Lung (tissue), 12 donors: ENCODE data around the gene BIRC3. TPM values are rescaled to one million over a fixed set of nuclear protein-coding genes. Genes with fewer than 3 reads are reported as not detected.
A peak's percentile ranks its signal among the peaks of the same experiment; 100 is the strongest.

Experiments
- ATAC-seq: fragments of 200-7000 bp; cut with Tn5 transposase; one replicate; pipeline ENCODE4 v1.9.1; 2020; ENCODE audit warnings: moderate number of reproducible peaks; ENCODE audit not compliant: insufficient read depth, low FRiP score
- DNase-seq, 3 donors: peaks; one replicate each; pipeline ENCODE4 v3.0.0-alpha.2; 2013 to 2017
- H3K27ac ChIP-seq, 2 donors: one replicate each; pipeline ENCODE4 v1.5.1; 2013; ENCODE audit warnings: mild to moderate bottlenecking in 2 of 2, moderate library complexity in 2 of 2, control low read depth in 1 of 2, inconsistent platforms in 1 of 2, low read depth in 1 of 2, low read length in 1 of 2
- H3K27me3 ChIP-seq, 3 donors: one replicate each; pipeline ENCODE4 v1.5.1; 2013; ENCODE audit warnings: low read length in 2 of 3; ENCODE audit not compliant: control insufficient read depth in 3 of 3, insufficient read depth in 3 of 3
- H3K36me3 ChIP-seq, 4 donors: one replicate each; pipeline ENCODE4 v1.5.1; 2013; ENCODE audit warnings: low read length in 4 of 4, mild to moderate bottlenecking in 1 of 4, moderate library complexity in 1 of 4; ENCODE audit not compliant: control insufficient read depth in 4 of 4, insufficient read depth in 4 of 4
- H3K4me1 ChIP-seq, 5 donors: one replicate each; pipeline ENCODE4 v1.5.1; 2013; ENCODE audit warnings: low read length in 5 of 5, mild to moderate bottlenecking in 2 of 5, moderate library complexity in 1 of 5; ENCODE audit not compliant: control insufficient read depth in 5 of 5, insufficient read depth in 5 of 5
- H3K4me3 ChIP-seq: one replicate; pipeline ENCODE4 v1.5.1; 2013; ENCODE audit warnings: mild to moderate bottlenecking, control low read depth, moderate library complexity
- H3K9ac ChIP-seq, 2 donors: one replicate each; pipeline ENCODE4 v1.5.1; 2013; ENCODE audit warnings: low read length in 2 of 2, control low read depth in 1 of 2; ENCODE audit not compliant: insufficient read depth in 1 of 2
- H3K9me3 ChIP-seq, 4 donors: one replicate each; pipeline ENCODE4 v1.5.1; 2013; ENCODE audit warnings: low read length in 3 of 4, mild to moderate bottlenecking in 1 of 4, moderate library complexity in 1 of 4; ENCODE audit not compliant: control insufficient read depth in 4 of 4, insufficient read depth in 3 of 4
- WGBS, 2 donors: extraction: QIAGEN DNeasy Blood & Tissue Kit; methylation state at CpG; one replicate each; pipeline ENCODE4 v1.1.7; 2013; 5-methylcytosine and 5-hydroxymethylcytosine counted together
- polyA plus RNA-seq, 2 donors: library from polyadenylated mRNA; stranded (reverse); fragments of 200-250 nt; gene quantifications; one replicate each; pipeline ENCODE4 v1.2.1, GENCODE V29; 2013
- total RNA-seq, 2 donors: library from RNA; depleted of rRNA in 1 of 2; stranded (reverse); fragments of >200 nt in 1 of 2; gene quantifications; one replicate each; pipeline ENCODE4 v1.2.1, GENCODE V29; 2014 to 2021
- TF ChIP-seq, protein P1 (sequence below): IDR thresholded peaks from 2 replicates; pipeline ENCODE4 v1.5.1; 2012; ENCODE audit warnings: mild to moderate bottlenecking; ENCODE audit errors: control extremely low read depth, extremely low read depth
- donor health status: control.
- donor health status: control.
- donor health status: Bipolar disorder and iron deficiency.
- donor health status: healthy.
- donor health status: DM: yes; HTN: yes; CAD: no.

BIRC3 gene
- total and polyA plus RNA-seq, 4 donors: 8.7 to 61.0 (median 32.3) TPM

DNA sequence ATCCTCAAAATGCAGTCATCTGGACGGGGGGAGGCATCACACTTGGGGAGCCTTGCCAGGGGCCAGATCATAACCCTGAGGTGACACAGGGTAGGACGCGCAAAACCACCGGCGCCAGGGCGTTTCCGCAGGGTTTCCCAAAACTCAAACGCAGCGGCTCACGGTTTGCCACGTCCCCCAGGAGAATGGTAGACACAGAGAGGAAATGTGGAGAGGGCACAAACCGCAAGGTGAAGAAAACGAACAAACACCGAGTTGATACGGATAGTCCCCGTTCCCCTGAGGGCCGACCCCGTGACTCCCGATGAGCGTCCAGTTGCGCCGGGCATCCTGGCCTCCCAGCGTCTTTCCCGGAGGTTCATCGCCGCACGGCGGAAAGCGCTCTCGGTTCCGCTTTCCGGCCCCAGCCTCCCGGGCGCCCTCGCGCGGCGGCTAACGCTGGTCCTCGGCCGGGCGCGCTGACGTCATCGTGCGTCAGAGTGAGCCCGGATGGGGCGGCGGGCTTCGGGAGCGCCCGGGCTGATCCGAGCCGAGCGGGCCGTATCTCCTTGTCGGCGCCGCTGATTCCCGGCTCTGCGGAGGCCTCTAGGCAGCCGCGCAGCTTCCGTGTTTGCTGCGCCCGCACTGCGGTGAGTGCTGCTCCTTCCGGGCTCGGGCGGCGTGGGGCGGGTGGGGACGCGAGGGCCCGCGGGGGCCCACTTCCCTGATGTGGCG is 29.6 kb downstream of the BIRC3 start, which contains the start of gene BIRC2:
Gene BIRC2, plus strand, starts transcription at position 467 of the 714 bp plus-strand sequence. CDS start 2,641 bp downstream, outside the sequence.
- WGBS, 2 donors: 0% methylated on average over 59 to 77 of the region's 77 CpGs
- H3K36me3 ChIP-seq: peaks cover 0 to 9% (median 6%) of the 10 kb centered on the region in 4 donors
- no peaks in the 10 kb centered on the region for H3K9me3 ChIP-seq
- ATAC-seq (peak; percentile 96), DNase-seq (peak; percentile 96 to 97 (median 96))
- H3K4me1 ChIP-seq: peaks cover 0 to 21% (median 5%) of the 10 kb centered on the region in 5 donors
- H3K27me3 ChIP-seq: no peaks in the 10 kb centered on the region
- H3K27ac ChIP-seq: peak within 1 kb of the TSS; percentile 89 to 99
- TF ChIP-seq, protein P1, sequence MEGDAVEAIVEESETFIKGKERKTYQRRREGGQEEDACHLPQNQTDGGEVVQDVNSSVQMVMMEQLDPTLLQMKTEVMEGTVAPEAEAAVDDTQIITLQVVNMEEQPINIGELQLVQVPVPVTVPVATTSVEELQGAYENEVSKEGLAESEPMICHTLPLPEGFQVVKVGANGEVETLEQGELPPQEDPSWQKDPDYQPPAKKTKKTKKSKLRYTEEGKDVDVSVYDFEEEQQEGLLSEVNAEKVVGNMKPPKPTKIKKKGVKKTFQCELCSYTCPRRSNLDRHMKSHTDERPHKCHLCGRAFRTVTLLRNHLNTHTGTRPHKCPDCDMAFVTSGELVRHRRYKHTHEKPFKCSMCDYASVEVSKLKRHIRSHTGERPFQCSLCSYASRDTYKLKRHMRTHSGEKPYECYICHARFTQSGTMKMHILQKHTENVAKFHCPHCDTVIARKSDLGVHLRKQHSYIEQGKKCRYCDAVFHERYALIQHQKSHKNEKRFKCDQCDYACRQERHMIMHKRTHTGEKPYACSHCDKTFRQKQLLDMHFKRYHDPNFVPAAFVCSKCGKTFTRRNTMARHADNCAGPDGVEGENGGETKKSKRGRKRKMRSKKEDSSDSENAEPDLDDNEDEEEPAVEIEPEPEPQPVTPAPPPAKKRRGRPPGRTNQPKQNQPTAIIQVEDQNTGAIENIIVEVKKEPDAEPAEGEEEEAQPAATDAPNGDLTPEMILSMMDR: peak; percentile 53
- peak within 1 kb of the TSS; percentile 97 to 99 for H3K9ac ChIP-seq
- H3K4me3 ChIP-seq: peak within 1 kb of the TSS; percentile 73

DNA sequence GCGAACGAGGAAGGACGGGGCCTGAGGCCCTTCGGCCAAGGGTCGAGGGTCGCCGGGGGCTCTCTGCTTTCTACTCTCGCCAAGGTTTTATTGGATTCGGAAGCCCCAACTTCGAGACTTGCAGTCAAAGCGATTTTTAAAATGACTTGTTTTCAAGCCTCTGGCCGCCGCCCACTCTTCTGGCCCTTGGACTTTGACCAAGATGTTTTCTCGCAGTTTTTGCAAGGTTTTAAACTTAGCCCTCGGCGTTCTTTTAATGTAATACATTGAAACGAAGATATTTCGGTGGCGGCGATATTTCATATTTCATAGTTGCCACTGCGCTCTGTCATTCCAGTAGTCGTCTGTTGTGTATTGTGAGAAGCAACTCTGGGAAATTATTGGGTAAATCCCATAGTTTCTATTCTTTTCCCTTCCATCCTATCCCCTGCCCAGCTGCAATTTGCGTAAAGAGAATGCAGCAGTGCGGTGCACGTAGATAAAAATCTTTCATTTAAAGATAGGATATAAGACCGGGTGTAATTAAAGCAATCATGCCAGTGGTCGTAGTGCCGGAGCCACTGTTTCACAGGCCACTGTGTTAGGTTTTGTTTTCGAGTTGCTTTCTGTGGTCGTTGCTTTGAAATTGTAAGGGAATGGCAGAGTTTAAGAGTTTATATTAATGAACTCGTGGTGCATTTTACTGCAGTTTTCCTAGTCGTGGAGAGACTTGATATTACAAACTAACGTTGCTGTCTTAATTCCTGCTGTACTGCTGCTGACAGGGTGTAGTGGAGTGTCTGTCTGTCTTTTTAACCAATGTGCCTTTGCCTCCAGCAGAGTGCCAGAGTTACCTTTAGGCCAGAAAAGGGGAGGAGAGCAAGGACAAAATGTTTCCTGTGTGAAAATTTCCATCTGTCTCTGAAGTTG is 30.4 kb downstream of the BIRC3 start:
- WGBS, 2 donors: 0% methylated on average over 33 of the region's 33 CpGs
- DNase-seq: peak in 2 of 3 donors; percentile 77 to 80

DNA sequence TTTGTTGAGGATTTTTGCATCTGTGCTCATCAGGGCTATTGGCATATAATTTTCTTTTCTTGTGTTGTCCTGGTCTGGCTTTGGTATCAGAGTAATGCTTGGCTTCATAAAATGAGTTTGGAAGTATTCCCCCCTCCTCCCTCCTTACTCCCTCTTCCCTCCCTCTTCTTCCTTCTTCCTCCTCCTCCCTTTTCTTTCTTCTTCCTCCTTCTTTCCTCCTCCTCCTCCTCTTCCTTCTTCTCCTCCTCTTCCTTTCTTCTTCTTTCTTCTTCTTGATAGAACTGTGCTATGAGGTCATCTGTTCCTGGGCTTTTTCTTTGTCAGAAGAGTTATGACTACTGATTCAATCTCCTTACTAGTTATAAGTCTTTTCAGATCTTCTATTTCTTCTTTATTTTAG is 39.8 kb downstream of the BIRC3 start:
- ATAC-seq (no peak), DNase-seq (no peak)
- H3K27me3 ChIP-seq: no peaks in the 10 kb centered on the region
- H3K4me3 ChIP-seq: no peak overlapping the region
- H3K4me1 ChIP-seq: peaks cover 0 to 4% (median 0%) of the 10 kb centered on the region in 5 donors
- H3K9me3 ChIP-seq: peaks cover 0 to 3% (median 1%) of the 10 kb centered on the region in 4 donors
- no peak overlapping the region for H3K9ac ChIP-seq
- peaks cover 9 to 50% (median 25%) of the 10 kb centered on the region in 4 donors for H3K36me3 ChIP-seq
- TF ChIP-seq, protein P1: no peak
- no peak overlapping the region for H3K27ac ChIP-seq

More for the DNA sequence above, 30.4 kb downstream of the BIRC3 start:
- no peak for ATAC-seq
- Histone ChIP-seq H3K27me3 (no peaks in the 10 kb centered on the region), H3K27ac (peak overlapping the region; percentile 89 to 99), H3K4me1 (peaks cover 0 to 21% (median 5%) of the 10 kb centered on the region in 5 donors), H3K4me3 (peak overlapping the region; percentile 73), H3K9ac (peak overlapping the region; percentile 95 to 97), H3K9me3 (no peaks in the 10 kb centered on the region), H3K36me3 (peaks cover 0 to 9% (median 6%) of the 10 kb centered on the region in 4 donors)
- TF ChIP-seq, protein P1: no peak
